GM12878 (cell line): Measurements from ENCODE around the gene KATNBL1. TPM values are rescaled to one million over a fixed set of nuclear protein-coding genes. Genes with fewer than 3 reads are reported as not detected.
"Not testable (repeated sequence)": the region's sequence is repeated elsewhere in the genome, so short reads cannot be mapped to it uniquely, and the experiment has no call there.

ENCODE experiments used
- ATAC-seq: fragments of 200-7000 bp; cut with Tn5 transposase; 3 replicates; pipeline ENCODE4 v1.9.1; 2020; ENCODE audit warnings: mild to moderate bottlenecking, moderate library complexity
- BruUV-seq: library from RNA; stranded (reverse); fragments of 400-500 nt; replicated peaks from 2 replicates; lab custom pipeline; 2021; lab: Mats Ljungman, UMichigan
- CTCF ChIA-PET: fragments of 300-600 bp; sonication (Branson Sonifier 250); formaldehyde crosslinking; extraction: SDS; loops from one replicate; lab custom pipeline; 2021; ENCODE audit warnings: inconsistent platforms; lab: Yijun Ruan, JAX
- POLR2A ChIA-PET: fragments of 350-600 bp; formaldehyde crosslinking; extraction: SDS; loops from one replicate; lab custom pipeline; 2021; ENCODE audit warnings: inconsistent platforms; lab: Charles Lee
- RAD21 ChIA-PET: fragments of 300-600 bp; sonication (Branson Sonifier 250); formaldehyde crosslinking; loops from one replicate; lab custom pipeline; 2023; ENCODE audit warnings: antibody characterized with exemption; ENCODE audit not compliant: unreplicated experiment; lab: Charles Lee
- SMC1A ChIA-PET: fragments of 300-600 bp; sonication (Branson Sonifier 250); formaldehyde crosslinking; loops from one replicate; lab custom pipeline; 2023; ENCODE audit not compliant: unreplicated experiment, uncharacterized antibody; lab: Charles Lee
- DNase-seq: peaks from one replicate; pipeline ENCODE4 v3.0.0-alpha.2; 2011; ENCODE audit warnings: low read depth, low spot score
- FAIRE-seq: peaks from 3 replicates; lab custom pipeline; 2011; peaks lifted over from hg19 to GRCh38; lab: Jason Lieb, UNC
- H2AFZ ChIP-seq: 2 replicates; pipeline ENCODE4 v1.6.0; 2011; ENCODE audit warnings: low read depth, low read length, control low read depth; ENCODE audit not compliant: control insufficient read depth
- H3K27ac ChIP-seq: 2 replicates; pipeline ENCODE4 v1.5.1; 2011; ENCODE audit warnings: control low read depth; ENCODE audit not compliant: control insufficient read depth, insufficient read depth
- H3K27me3 ChIP-seq, 2 experiments: replicated peaks in 1 of 2; 2 replicates each; pipeline versions ENCODE4 v1.6.0 to v1.6.1; 2011; ENCODE audit warnings: low read length in 1 of 2; ENCODE audit not compliant: control insufficient read depth in 2 of 2, insufficient read depth in 2 of 2
- H3K36me3 ChIP-seq, 2 experiments: 2 replicates each; pipeline ENCODE4 v1.5.1; 2011; ENCODE audit warnings: low read length in 1 of 2; ENCODE audit not compliant: control insufficient read depth in 2 of 2, insufficient read depth in 2 of 2
- H3K4me1 ChIP-seq: 2 replicates; pipeline ENCODE4 v1.6.1; 2011; ENCODE audit warnings: mild to moderate bottlenecking, low read length, moderate library complexity, mixed read lengths; ENCODE audit not compliant: control insufficient read depth, insufficient read depth
- H3K4me2 ChIP-seq: 2 replicates; pipeline ENCODE4 v1.6.0; 2011; ENCODE audit warnings: control low read depth; ENCODE audit not compliant: control insufficient read depth, insufficient read depth
- H3K4me3 ChIP-seq: fragments of 200-600 bp; sonication (generic); 2 replicates; pipeline ENCODE4 v1.5.1; 2016
- H3K79me2 ChIP-seq: 2 replicates; pipeline ENCODE4 v1.6.0; 2011; ENCODE audit warnings: low read length; ENCODE audit not compliant: control insufficient read depth, insufficient read depth
- H3K9ac ChIP-seq: 2 replicates; pipeline ENCODE4 v1.8.0; 2011; ENCODE audit warnings: low read length, control low read depth, mixed read lengths; ENCODE audit not compliant: control insufficient read depth, insufficient read depth
- H3K9me3 ChIP-seq: replicated peaks from 3 replicates; pipeline ENCODE4 v1.5.1; 2011; ENCODE audit warnings: mild to moderate bottlenecking, low read length; ENCODE audit not compliant: control insufficient read depth, insufficient read depth
- H4K20me1 ChIP-seq: 2 replicates; pipeline ENCODE4 v1.6.0; 2011; ENCODE audit not compliant: control insufficient read depth, insufficient read depth
- EZH2 ChIP-seq: IDR thresholded peaks from 2 replicates; pipeline ENCODE4 v1.6.1; 2012; ENCODE audit warnings: low read depth, mild to moderate bottlenecking, control low read depth, inconsistent platforms, low read length, borderline replicate concordance; ENCODE audit not compliant: control insufficient read depth
- JUND ChIP-seq: IDR thresholded peaks from 2 replicates; pipeline ENCODE4 v1.6.1; 2012; ENCODE audit warnings: low read depth, mild to moderate bottlenecking, low read length, improper control_type of control experiment, moderate library complexity
- MLLT1 ChIP-seq: fragments of 450-650 bp; IDR thresholded peaks from 2 replicates; pipeline ENCODE4 v1.6.1; 2016; ENCODE audit warnings: mild to moderate bottlenecking
- MYC ChIP-seq: IDR thresholded peaks from 2 replicates; pipeline ENCODE4 v1.6.1; 2011; ENCODE audit warnings: mild to moderate bottlenecking, low read length, moderate library complexity, inconsistent platforms; ENCODE audit not compliant: insufficient read depth, insufficient replicate concordance, insufficient read length, severe bottlenecking
- NFYA ChIP-seq: IDR thresholded peaks from 2 replicates; pipeline ENCODE4 v1.6.1; 2011; ENCODE audit warnings: low read depth, mild to moderate bottlenecking, low read length, improper control_type of control experiment, borderline replicate concordance
- POU2F2 ChIP-seq: IDR thresholded peaks from 3 replicates; pipeline ENCODE4 v1.6.1; 2011; ENCODE audit warnings: low read depth, mild to moderate bottlenecking, low read length, borderline replicate concordance
- SPI1 ChIP-seq: IDR thresholded peaks from 2 replicates; pipeline ENCODE4 v1.6.1; 2011; ENCODE audit warnings: low read depth, mild to moderate bottlenecking, low read length, moderate library complexity, borderline replicate concordance; ENCODE audit not compliant: insufficient read depth
- ZBTB4 ChIP-seq: fragments of 450-650 bp; formaldehyde crosslinking; IDR thresholded peaks from 2 replicates; pipeline ENCODE4 v1.4.0; 2022; ENCODE audit warnings: mild to moderate bottlenecking, moderate library complexity
- ZNF24 ChIP-seq: fragments of 450-650 bp; IDR thresholded peaks from 2 replicates; pipeline ENCODE4 v1.6.1; 2017; ENCODE audit warnings: antibody characterized with exemption, mild to moderate bottlenecking
- WGBS: methylation state at CpG from one replicate; pipeline ENCODE4 v1.1.6; 2016; ENCODE audit warnings: low lambda C conversion rate; ENCODE audit not compliant: insufficient replicate concordance, insufficient coverage; ENCODE audit errors: missing lambda C conversion rate; 5-methylcytosine and 5-hydroxymethylcytosine counted together
- in situ Hi-C: fragments of 300-500 bp; cut with MboI; formaldehyde crosslinking; loops from 9 replicates; pipeline ENCODE4 v1.14.3; 2018; ENCODE audit warnings: mixed read lengths
- intact Hi-C: fragments of 100-400 bp; cut with micrococcal nuclease; formaldehyde crosslinking; loops from one replicate; pipeline ENCODE4 v1.14.2; 2022; ENCODE audit not compliant: unreplicated experiment
- polyA plus RNA-seq, 11 experiments: library from polyadenylated mRNA; depleted of rRNA in 4 of 11; unstranded in 6 of 11; stranded (reverse) in 5 of 11; fragments of >200 nt; fragmentation: Nextera tagmentation in 4 of 11; fragmentation: Illumina TruSeq in 1 of 11; extraction: Ambion mirVana in 4 of 11; extraction: Trizol in 1 of 11; gene quantifications; 1 replicate in 1 of 11; 2 replicates in 10 of 11; pipeline versions ENCODE4 v1.2.1 to v1.2.3, GENCODE V29; 2011 to 2016; ENCODE audit warnings: inconsistent platforms in 2 of 11, missing spikeins in 2 of 11, low read depth in 1 of 11
- total RNA-seq, 4 experiments: library from RNA; depleted of rRNA in 3 of 4; stranded (reverse); fragments of >200 nt in 3 of 4; fragmentation: Illumina TruSeq in 1 of 4; extraction: Trizol in 1 of 4; gene quantifications; 2 replicates each; pipeline versions ENCODE4 v1.2.1 to v1.2.3, GENCODE V29; 2013 to 2021

Gene KATNBL1
- total and polyA plus RNA-seq, 10 of the 15 experiments (the other 5 are each of a cell fraction or from before 2014, with no cell fraction given): 7.8 to 58.8 (median 30.1) TPM

GRCh38 chr15:34179234-34179633 is 30.7 kb downstream of the KATNBL1 start:
- 100% methylated on average over 3 of the region's 3 CpGs for WGBS
- ChIA-PET SMC1A (interaction anchor here (0.6 kb wide), 1 partner anchor 715 kb away, joined by 3 read pairs; no protein-coding TSS in a partner anchor), CTCF (no interaction called here), POLR2A (no interaction called here), RAD21 (no interaction called here)
- TF ChIP-seq SPI1 (no peak), EZH2 (no peak), POU2F2 (no peak), JUND (no peak), ZBTB4 (CRISPR knock-in tag) (no peak), NFYA (no peak), MLLT1 (no peak), MYC (no peak), ZNF24 (no peak)
- H3K27ac ChIP-seq: no peak overlapping the region
- ATAC-seq (no peak), FAIRE-seq (no peak), DNase-seq (no peak)
- no TSS peak for BruUV-seq
- no peak overlapping the region for H3K4me2 ChIP-seq
- no peak overlapping the region for H3K9ac ChIP-seq
- in situ Hi-C loops (no loop called here), intact Hi-C loops (no loop called here)
- H4K20me1 ChIP-seq: no peaks in the 10 kb centered on the region
- no peak overlapping the region for H2AFZ ChIP-seq
- no peaks in the 10 kb centered on the region; the same call in 1 of the 3 replicates for H3K9me3 ChIP-seq
- no peaks in the 10 kb centered on the region for H3K4me1 ChIP-seq
- H3K36me3 ChIP-seq: no peaks in the 10 kb centered on the region
- H3K4me3 ChIP-seq: no peak overlapping the region
- no peaks in the 10 kb centered on the region for H3K27me3 ChIP-seq
- H3K79me2 ChIP-seq: no peaks in the 10 kb centered on the region; the same call in 1 of the 2 replicates

- RAD21 ChIA-PET, CTCF ChIA-PET, H3K79me2 ChIP-seq, SMC1A ChIA-PET, FAIRE-seq, DNase-seq, H3K9ac ChIP-seq, H2AFZ ChIP-seq, intact Hi-C loops, in situ Hi-C loops, ATAC-seq, H3K4me1 ChIP-seq, POLR2A ChIA-PET, BruUV-seq, H4K20me1 ChIP-seq, H3K27ac ChIP-seq, H3K4me2 ChIP-seq, H3K36me3 ChIP-seq, H3K27me3 ChIP-seq, H3K4me3 ChIP-seq: not testable (repeated sequence)
- H3K9me3 ChIP-seq: peaks cover 19% of the 10 kb centered on the region
- WGBS: 93% methylated on average over 14 of the region's 14 CpGs
Measured at GRCh38 chr15:34165987-34166573, 43.8 kb downstream of the KATNBL1 start.
